ENCODE measurements around the gene CYP11A1. TPM values are rescaled to one million over a fixed set of nuclear protein-coding genes. Genes with fewer than 3 reads are reported as not detected.

CYP11A1 gene
- total and polyA plus RNA-seq, 7 donors = 0.14 to 5.0 (median 0.61) TPM

- DNase-seq (no peak), ATAC-seq (no peak)
- Histone ChIP-seq H3K9me3 (no peaks in the 10 kb centered on the region), H3K4me1 (no peaks in the 10 kb centered on the region), H3K27me3 (ENCODE audit: insufficient read depth in 3 of 3, low read length in 2 of 3) (peaks cover 0 to 7% (median 0%) of the 10 kb centered on the region in 3 donors), H3K4me3 (no peak overlapping the region), H3K27ac (no peak overlapping the region), H3K36me3 (ENCODE audit: insufficient read depth in 1 of 2, low read depth in 1 of 2) (no peaks in the 10 kb centered on the region)
- 84 to 87% (median 85%) methylated on average over 9 to 10 of the region's 10 CpGs for WGBS, 3 donors
- no peak for TF ChIP-seq CTCF (IDR thresholded peaks at IDR 0.05)
- intact Hi-C loops (cut with DNase I) = no loop called here
Observed at GRCh38 chr15:74345051-74345450, 22.4 kb downstream of the CYP11A1 start.

GRCh38 chr15:74343797-74344127 lies 23.7 kb downstream of the CYP11A1 start:
- H3K27ac ChIP-seq = no peak overlapping the region
- no peaks in the 10 kb centered on the region for H3K9me3 ChIP-seq
- no peak for DNase-seq
- intact Hi-C loops (cut with DNase I) = no loop called here
- no peak for ATAC-seq
- H3K4me1 ChIP-seq = no peaks in the 10 kb centered on the region
- no peak overlapping the region for H3K4me3 ChIP-seq
- WGBS, 3 donors = 84 to 91% (median 86%) methylated on average over 8 of the region's 8 CpGs
- no peaks in the 10 kb centered on the region for H3K36me3 ChIP-seq (ENCODE audit: insufficient read depth in 1 of 2, low read depth in 1 of 2)
- peaks cover 0 to 7% (median 0%) of the 10 kb centered on the region in 3 donors for H3K27me3 ChIP-seq (ENCODE audit: insufficient read depth in 3 of 3, low read length in 2 of 3)
- TF ChIP-seq CTCF (IDR thresholded peaks at IDR 0.05) = no peak

GRCh38 chr15:74343127-74343796 lies 24.2 kb downstream of the CYP11A1 start:
- no peaks in the 10 kb centered on the region for H3K4me1 ChIP-seq
- TF ChIP-seq CTCF (IDR thresholded peaks at IDR 0.05) = no peak
- intact Hi-C loops (cut with DNase I) = no loop called here
- DNase-seq = no peak
- H3K27ac ChIP-seq = no peak overlapping the region
- no peak overlapping the region for H3K4me3 ChIP-seq
- no peaks in the 10 kb centered on the region for H3K9me3 ChIP-seq
- no peaks in the 10 kb centered on the region for H3K36me3 ChIP-seq (ENCODE audit: insufficient read depth in 1 of 2, low read depth in 1 of 2)
- no peak for ATAC-seq
- peaks cover 0 to 7% (median 0%) of the 10 kb centered on the region in 3 donors for H3K27me3 ChIP-seq (ENCODE audit: insufficient read depth in 3 of 3, low read length in 2 of 3)
- 87 to 91% (median 89%) methylated on average over 14 of the region's 14 CpGs for WGBS, 3 donors

- DNase-seq (no peak), ATAC-seq (no peak)
- H3K36me3 ChIP-seq (ENCODE audit: insufficient read depth in 1 of 2, low read depth in 1 of 2) = no peaks in the 10 kb centered on the region
- TF ChIP-seq CTCF (IDR thresholded peaks at IDR 0.05) = no peak
- no peak overlapping the region for H3K27ac ChIP-seq
- H3K9me3 ChIP-seq = no peaks in the 10 kb centered on the region
- intact Hi-C loops (cut with DNase I) = no loop called here
- H3K27me3 ChIP-seq (ENCODE audit: insufficient read depth in 3 of 3, low read length in 2 of 3) = peaks cover 0 to 2% (median 0%) of the 10 kb centered on the region in 3 donors
- no peaks in the 10 kb centered on the region for H3K4me1 ChIP-seq
- WGBS, 3 donors = 50 to 62% (median 58%) methylated on average over 4 of the region's 4 CpGs
- H3K4me3 ChIP-seq = no peak overlapping the region
Observed at GRCh38 chr15:74340150-74340549, 27.3 kb downstream of the CYP11A1 start.

- no peak for TF ChIP-seq CTCF (IDR thresholded peaks at IDR 0.05)
Observed at GRCh38 chr15:74339371-74339770, 28.1 kb downstream of the CYP11A1 start.

More at GRCh38 chr15:74339371-74339770, 28.1 kb downstream of the CYP11A1 start:
- Histone ChIP-seq H3K4me1 (no peaks in the 10 kb centered on the region), H3K27ac (no peak overlapping the region), H3K36me3 (ENCODE audit: insufficient read depth in 1 of 2, low read depth in 1 of 2) (no peaks in the 10 kb centered on the region), H3K27me3 (ENCODE audit: insufficient read depth in 3 of 3, low read length in 2 of 3) (peaks cover 0 to 2% (median 0%) of the 10 kb centered on the region in 3 donors), H3K4me3 (no peak overlapping the region), H3K9me3 (no peaks in the 10 kb centered on the region)
- ATAC-seq (no peak), DNase-seq (no peak)
- intact Hi-C loops (cut with DNase I) = no loop called here
- 88 to 92% (median 89%) methylated on average over 9 of the region's 9 CpGs for WGBS, 3 donors

All from psoas muscle (tissue), 8 donors.